ES-I3 (cell line): ENCODE measurements around the gene SRD5A1.

Experiments used
- H3K36me3 ChIP-seq: 2 replicates; pipeline ENCODE4 v1.6.1; 2013; ENCODE audit warnings: mild to moderate bottlenecking, low read length, control low read depth, moderate library complexity; ENCODE audit not compliant: insufficient read depth
- H3K4me1 ChIP-seq: 2 replicates; pipeline ENCODE4 v1.6.1; 2013; ENCODE audit warnings: mild to moderate bottlenecking, control low read depth, low read length; ENCODE audit not compliant: insufficient read depth
- H3K9ac ChIP-seq: 2 replicates; pipeline ENCODE4 v1.6.1; 2013; ENCODE audit warnings: low read depth, mild to moderate bottlenecking, low read length, moderate library complexity
- H3K9me3 ChIP-seq: 2 replicates; pipeline ENCODE4 v1.6.1; 2013; ENCODE audit warnings: mild to moderate bottlenecking, low read length, moderate library complexity; ENCODE audit not compliant: control insufficient read depth, insufficient read depth

The SRD5A1 gene

DNA sequence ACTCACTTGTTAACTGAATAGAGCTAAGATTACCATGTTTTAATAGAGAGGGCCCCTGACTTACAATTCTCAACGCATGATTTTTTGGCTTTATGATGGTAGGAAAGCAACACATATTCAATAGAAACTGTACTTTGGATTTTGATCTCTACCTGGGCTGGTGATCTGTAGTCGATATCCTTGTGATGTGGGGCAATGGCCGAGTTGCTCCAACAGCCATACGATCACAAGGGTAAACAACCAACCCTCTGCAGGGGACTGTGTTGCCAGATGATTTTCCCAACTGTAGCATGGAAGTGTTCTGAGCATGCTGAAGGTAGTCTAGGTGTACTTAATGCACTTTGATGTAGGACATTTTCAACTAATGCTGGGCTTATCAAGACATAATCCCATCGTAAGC is 36.9 kb upstream of the SRD5A1 start:
- H3K36me3 ChIP-seq: peaks cover 6% of the 10 kb centered on the region; the same call in 1 of the 2 replicates
- no peak overlapping the region for H3K9ac ChIP-seq
- no peaks in the 10 kb centered on the region; the same call in 1 of the 2 replicates for H3K9me3 ChIP-seq
- H3K4me1 ChIP-seq: no peaks in the 10 kb centered on the region

- Histone ChIP-seq H3K9me3 (no peaks in the 10 kb centered on the region; the same call in 1 of the 2 replicates), H3K9ac (no peak overlapping the region), H3K36me3 (peaks cover 11% of the 10 kb centered on the region; the same call in 1 of the 2 replicates), H3K4me1 (no peaks in the 10 kb centered on the region)
Observed at GRCh38 chr5:6597557-6597956, 35.7 kb upstream of the SRD5A1 start.

DNA sequence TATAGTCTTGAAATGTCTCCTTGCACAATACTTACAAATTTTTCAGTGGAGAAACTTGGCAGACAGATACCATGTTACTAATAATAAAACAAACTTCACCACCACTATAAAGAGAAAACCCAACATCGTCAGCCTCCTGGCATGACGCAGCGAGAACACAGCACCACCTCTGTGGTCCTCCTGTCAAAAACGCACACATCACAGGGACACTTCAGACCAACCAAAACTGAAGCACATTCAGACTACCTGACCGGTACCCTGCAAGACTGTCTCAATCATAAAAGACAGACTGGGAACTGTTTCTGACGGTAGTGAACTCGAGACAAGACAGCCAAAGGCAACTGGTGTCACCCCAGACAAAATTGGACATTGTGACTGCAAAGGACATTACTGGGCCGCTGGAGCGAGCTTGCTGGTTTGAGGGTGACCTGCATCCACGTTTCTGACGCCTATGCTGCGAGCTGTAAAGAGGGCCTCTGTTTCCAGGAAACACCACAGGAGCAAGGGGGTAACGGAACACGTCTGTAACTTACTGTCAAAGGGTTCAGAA is 34.8 kb upstream of the SRD5A1 start:
- Histone ChIP-seq H3K9me3 (no peaks in the 10 kb centered on the region; the same call in 1 of the 2 replicates), H3K36me3 (peaks cover 14% of the 10 kb centered on the region; the same call in 1 of the 2 replicates), H3K9ac (no peak overlapping the region), H3K4me1 (no peaks in the 10 kb centered on the region)

- Histone ChIP-seq H3K9me3 (no peaks in the 10 kb centered on the region), H3K9ac (no peak overlapping the region), H3K36me3 (peaks cover 26% of the 10 kb centered on the region), H3K4me1 (no peaks in the 10 kb centered on the region)
Observed at GRCh38 chr5:6599739-6600138, 33.5 kb upstream of the SRD5A1 start.

DNA sequence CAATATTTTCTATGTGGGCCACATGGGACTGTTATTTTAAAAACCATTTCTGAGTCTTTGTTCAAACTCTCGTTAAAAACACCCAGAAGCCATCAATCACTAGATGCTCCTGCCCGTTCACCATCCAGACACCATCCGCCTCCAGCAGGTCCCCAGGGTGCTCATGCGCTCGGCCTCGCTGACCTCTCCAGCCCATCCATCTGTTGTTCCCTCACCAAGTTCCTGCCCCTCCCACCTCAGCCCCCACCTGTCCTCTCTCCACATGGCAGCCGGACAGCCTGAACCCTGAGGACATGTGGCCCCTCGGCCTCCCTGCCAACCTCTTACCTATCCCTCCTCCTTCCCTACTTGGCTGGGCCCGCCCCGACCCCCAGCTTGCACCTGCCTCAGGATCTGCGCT is 32.0 kb upstream of the SRD5A1 start:
- H3K4me1 ChIP-seq: no peaks in the 10 kb centered on the region
- H3K9ac ChIP-seq: no peak overlapping the region
- peaks cover 34% of the 10 kb centered on the region for H3K36me3 ChIP-seq
- no peaks in the 10 kb centered on the region for H3K9me3 ChIP-seq

DNA sequence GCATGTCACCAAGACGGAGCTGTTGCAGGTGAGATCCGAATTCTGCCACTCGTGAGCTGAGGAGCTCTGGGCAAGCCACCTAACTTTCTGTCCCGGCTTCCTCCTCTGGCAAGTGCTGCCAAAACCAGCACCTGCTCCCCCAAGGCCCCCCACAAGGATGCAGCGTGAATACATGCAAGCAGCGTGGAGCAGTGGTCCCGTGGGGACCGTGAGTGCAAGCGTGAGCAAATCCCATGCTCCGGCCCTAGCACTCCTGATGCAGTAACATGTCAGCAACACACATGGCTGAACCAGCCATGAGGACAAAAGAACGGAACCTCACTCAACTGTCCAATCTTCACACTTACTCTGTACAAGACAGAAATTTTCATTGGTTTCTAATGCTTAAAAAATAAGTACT is 31.4 kb upstream of the SRD5A1 start:
- Histone ChIP-seq H3K36me3 (peaks cover 36% of the 10 kb centered on the region), H3K4me1 (no peaks in the 10 kb centered on the region), H3K9ac (no peak overlapping the region), H3K9me3 (no peaks in the 10 kb centered on the region)

GRCh38 chr5:6602441-6602840 is 30.8 kb upstream of the SRD5A1 start:
- Histone ChIP-seq H3K9ac (no peak overlapping the region), H3K36me3 (peaks cover 40% of the 10 kb centered on the region), H3K9me3 (no peaks in the 10 kb centered on the region), H3K4me1 (no peaks in the 10 kb centered on the region)

GRCh38 chr5:6603643-6604042 is 29.6 kb upstream of the SRD5A1 start:
- Histone ChIP-seq H3K9me3 (no peaks in the 10 kb centered on the region), H3K9ac (no peak overlapping the region), H3K36me3 (peaks cover 46% of the 10 kb centered on the region), H3K4me1 (no peaks in the 10 kb centered on the region)

DNA sequence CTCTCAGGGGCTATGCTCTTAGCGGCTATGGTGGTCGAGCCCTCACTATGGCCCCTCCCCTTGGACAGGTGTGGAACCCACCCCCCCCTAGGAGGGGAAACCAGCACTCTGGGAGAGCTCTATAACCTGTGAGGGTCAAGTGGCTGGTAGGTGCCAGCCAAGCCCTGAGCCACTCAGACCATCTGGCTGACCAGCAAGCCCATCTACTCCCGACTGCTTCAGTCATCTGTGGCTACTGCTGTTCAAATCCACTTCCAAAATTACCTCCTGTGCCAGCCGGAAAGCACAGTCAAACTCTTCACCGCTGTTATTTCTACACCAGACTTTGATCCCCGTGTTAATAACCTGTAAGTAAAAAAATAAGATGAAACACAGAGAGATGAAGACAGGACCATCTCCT is 28.9 kb upstream of the SRD5A1 start:
- no peaks in the 10 kb centered on the region for H3K4me1 ChIP-seq
- peaks cover 52% of the 10 kb centered on the region for H3K36me3 ChIP-seq
- no peak overlapping the region for H3K9ac ChIP-seq
- H3K9me3 ChIP-seq: no peaks in the 10 kb centered on the region

- no peaks in the 10 kb centered on the region for H3K9me3 ChIP-seq
- H3K4me1 ChIP-seq: no peaks in the 10 kb centered on the region
- peaks cover 56% of the 10 kb centered on the region for H3K36me3 ChIP-seq
- H3K9ac ChIP-seq: no peak overlapping the region
Observed at GRCh38 chr5:6604946-6605345, 28.3 kb upstream of the SRD5A1 start.

- H3K9ac ChIP-seq: no peak overlapping the region
- H3K4me1 ChIP-seq: no peaks in the 10 kb centered on the region
- H3K36me3 ChIP-seq: peaks cover 68% of the 10 kb centered on the region
- H3K9me3 ChIP-seq: no peaks in the 10 kb centered on the region
Observed at GRCh38 chr5:6606884-6607558, 26.2 kb upstream of the SRD5A1 start.

DNA sequence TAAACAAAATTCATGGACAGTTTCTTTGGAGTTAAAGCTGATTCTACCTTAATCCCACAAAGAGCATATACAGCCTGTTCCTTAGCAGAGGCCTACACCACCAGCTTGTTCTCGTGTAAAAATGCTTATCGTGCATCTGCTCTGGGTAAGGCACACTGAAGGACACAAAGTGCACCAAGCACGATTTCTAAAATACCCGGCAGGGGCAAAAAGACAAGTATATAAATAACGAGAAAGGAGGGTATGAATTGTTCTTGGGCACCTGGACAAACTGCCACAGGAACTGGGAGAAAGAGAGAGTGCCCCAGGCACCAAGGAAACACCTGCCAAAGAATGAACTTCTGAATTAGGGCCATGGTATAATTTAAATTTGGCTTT is 25.7 kb upstream of the SRD5A1 start:
- Histone ChIP-seq H3K36me3 (peaks cover 69% of the 10 kb centered on the region), H3K4me1 (no peaks in the 10 kb centered on the region), H3K9ac (no peak overlapping the region), H3K9me3 (no peaks in the 10 kb centered on the region)

DNA sequence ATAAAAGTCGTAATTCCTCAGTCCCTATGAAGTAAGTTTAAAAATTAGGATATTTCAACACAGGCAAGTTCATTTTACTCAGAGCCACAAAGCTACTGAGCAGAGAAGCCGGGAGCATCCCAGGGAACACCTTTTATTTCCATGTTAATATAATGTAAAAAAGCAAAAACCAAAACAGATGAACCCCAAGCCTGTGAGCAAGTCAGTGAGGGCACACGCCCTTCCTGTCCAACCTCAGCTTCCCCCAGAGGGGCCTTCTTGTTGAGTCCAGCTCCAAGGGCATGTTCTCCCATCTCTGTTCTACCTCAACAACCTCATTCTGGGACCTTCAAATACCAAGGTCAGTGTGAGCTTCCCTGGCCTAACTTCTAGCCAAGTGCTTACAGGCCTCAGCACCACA is 25.2 kb upstream of the SRD5A1 start:
- Histone ChIP-seq H3K4me1 (no peaks in the 10 kb centered on the region), H3K9me3 (no peaks in the 10 kb centered on the region), H3K36me3 (peaks cover 68% of the 10 kb centered on the region), H3K9ac (no peak overlapping the region)

DNA sequence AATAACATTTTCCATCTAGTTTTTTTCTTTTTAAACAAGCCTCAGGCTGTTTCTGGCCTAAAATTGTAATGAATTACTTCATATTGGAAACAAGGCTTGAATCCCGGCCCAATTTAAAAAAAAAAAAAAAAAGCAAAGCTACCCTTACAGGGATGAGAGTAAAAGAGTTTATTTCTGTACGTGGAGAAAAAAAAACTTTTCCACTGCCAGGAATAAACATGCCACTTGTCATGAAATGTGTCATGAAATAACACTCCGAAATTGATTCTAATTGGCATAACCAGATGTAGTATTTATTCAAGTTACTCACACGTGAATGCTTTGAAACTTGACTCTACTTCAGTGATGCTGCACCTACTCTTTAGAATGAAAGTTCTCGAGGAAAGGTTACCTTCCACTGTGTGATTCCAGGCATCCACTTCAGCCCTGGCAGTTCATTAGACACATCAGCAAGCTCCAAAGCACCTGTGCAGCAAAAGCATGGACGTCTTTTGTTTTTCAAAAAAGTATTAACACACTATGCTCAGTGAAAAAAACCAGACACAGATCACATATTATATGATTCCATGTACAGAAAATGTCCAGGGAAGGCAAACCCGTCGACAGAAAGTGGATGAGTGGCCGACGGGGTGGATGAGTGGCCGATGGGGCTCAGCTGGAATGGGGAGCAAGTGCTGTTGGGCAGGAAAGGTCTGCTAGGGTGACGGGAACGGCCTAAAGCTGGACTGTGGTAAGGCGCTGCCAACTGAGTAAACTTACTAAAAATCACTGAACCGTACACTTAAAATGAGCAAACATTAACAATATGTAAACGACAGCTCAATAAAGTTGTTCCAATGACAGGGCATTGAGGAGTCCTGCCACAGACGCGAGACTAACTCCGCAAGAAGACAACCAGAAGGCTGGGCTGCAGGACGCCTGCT is 21.6 kb upstream of the SRD5A1 start:
- H3K4me1 ChIP-seq: no peaks in the 10 kb centered on the region
- peaks cover 68% of the 10 kb centered on the region for H3K36me3 ChIP-seq
- no peaks in the 10 kb centered on the region for H3K9me3 ChIP-seq
- no peak overlapping the region for H3K9ac ChIP-seq
